Stomach (tissue), 9 donors: ENCODE measurements around the gene SLITRK2. TPM values are rescaled to one million over a fixed set of nuclear protein-coding genes. Genes with fewer than 3 reads are reported as not detected.
A peak's percentile ranks its signal among the peaks of the same experiment; 100 is the strongest.

ENCODE experiments used
- DNase-seq, 2 donors: peaks; one replicate each; pipeline versions ENCODE4 v3.0.0 to v3.0.0-alpha.2; 2013 to 2019
- H3K27ac ChIP-seq, 5 donors: fragments of 200-600 bp in 4 of 5; sonication (generic) in 4 of 5; one replicate each; pipeline ENCODE4 v1.5.1; 2013 to 2019; ENCODE audit warnings: mild to moderate bottlenecking in 1 of 5, moderate library complexity in 1 of 5
- H3K27me3 ChIP-seq, 3 donors: fragments of 200-600 bp; sonication (generic); one replicate each; pipeline ENCODE4 v1.5.1; 2017 to 2019; ENCODE audit warnings: mixed run types in 1 of 3
- H3K36me3 ChIP-seq, 4 donors: fragments of 200-600 bp; sonication (generic); 1 replicate in 3 of 4; 2 replicates in 1 of 4; pipeline ENCODE4 v1.5.1; 2016 to 2019
- H3K4me1 ChIP-seq, 4 donors: fragments of 200-600 bp; sonication (generic); one replicate each; pipeline ENCODE4 v1.5.1; 2016 to 2019
- H3K4me3 ChIP-seq, 4 donors: fragments of 200-600 bp; sonication (generic) in 3 of 4; one replicate each; pipeline ENCODE4 v1.5.1; 2016 to 2019; ENCODE audit warnings: mild to moderate bottlenecking in 1 of 4
- H3K9me3 ChIP-seq, 4 donors: fragments of 200-600 bp; sonication (generic); one replicate each; pipeline ENCODE4 v1.5.1; 2016 to 2019
- EP300 ChIP-seq: sonication (generic); formaldehyde crosslinking; IDR thresholded peaks from one replicate; pipeline ENCODE4 v1.6.1; 2017; ENCODE audit warnings: antibody characterized with exemption
- POLR2A ChIP-seq, 4 donors: fragments of 450-650 bp; IDR thresholded peaks; one replicate each; pipeline ENCODE4 v1.6.1; 2016; ENCODE audit warnings: antibody characterized with exemption in 4 of 4, control low read depth in 2 of 4, mild to moderate bottlenecking in 1 of 4, moderate library complexity in 1 of 4
- POLR2AphosphoS5 ChIP-seq, 3 donors: sonication (generic); formaldehyde crosslinking; IDR thresholded peaks; one replicate each; pipeline ENCODE4 v1.6.1; 2016; ENCODE audit warnings: antibody characterized with exemption in 3 of 3
- WGBS, 5 donors: extraction: QIAGEN DNeasy Blood & Tissue Kit in 3 of 5; methylation state at CpG; one replicate each; pipeline versions ENCODE4 v1.1.5 to v1.1.7; 2013 to 2018; 5-methylcytosine and 5-hydroxymethylcytosine counted together
- intact Hi-C: fragments of 100-400 bp; cut with DNase I; formaldehyde crosslinking; loops from one replicate; pipeline ENCODE4 v1.15.1; 2023; ENCODE audit warnings: low total_unique reads
- polyA plus RNA-seq, 3 donors: library from polyadenylated mRNA; stranded (reverse); fragments of 200-250 nt; gene quantifications; one replicate each; pipeline ENCODE4 v1.2.3, GENCODE V29; 2013
- total RNA-seq, 5 donors: library from RNA; depleted of rRNA; stranded (reverse); fragments of >200 nt; gene quantifications; one replicate each; pipeline versions ENCODE4 v1.1.0 to v1.2.3, GENCODE V29; 2014 to 2016
- TF ChIP-seq, protein P1 (sequence below), 7 experiments: fragments of 450-650 bp in 4 of 7; fragments of 200-600 bp in 3 of 7; sonication (generic) in 3 of 7; IDR thresholded peaks; one replicate each; pipeline ENCODE4 v1.5.1; 2016 to 2019; ENCODE audit warnings: antibody characterized with exemption in 7 of 7, control low read depth in 2 of 7, mild to moderate bottlenecking in 1 of 7
- donor health status: healthy with polysubstance abuse.
- donor health status: Bipolar disorder and iron deficiency.
- donor health status: healthy.

The SLITRK2 gene
- total and polyA plus RNA-seq, 8 donors = under 0.01 to 3.5 (median 0.33) TPM; not detected in 4

DNA sequence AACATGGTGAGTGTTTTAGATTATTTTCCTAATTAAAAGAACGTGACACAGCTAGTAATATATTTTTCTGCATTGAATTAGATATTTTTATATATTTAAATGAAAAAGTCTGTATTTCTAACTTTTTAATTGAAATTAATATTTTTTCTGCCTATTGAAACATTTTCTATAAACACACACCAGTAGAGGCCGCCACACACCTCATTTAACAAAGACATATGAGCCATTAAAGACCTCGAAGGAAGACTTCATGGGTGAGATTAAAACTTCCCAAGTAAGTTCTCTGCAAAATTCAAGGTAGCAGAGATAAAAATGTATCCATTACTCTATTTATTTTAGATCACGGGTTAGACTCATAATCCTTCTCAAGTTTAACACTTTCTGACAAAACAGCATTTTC, 8.3 kb downstream of the SLITRK2 start:
- no peak overlapping the region for H3K4me3 ChIP-seq
- no peaks in the 10 kb centered on the region for H3K9me3 ChIP-seq
- H3K4me1 ChIP-seq = peaks cover 0 to 4% (median 0%) of the 10 kb centered on the region in 4 donors
- TF ChIP-seq, protein P1, sequence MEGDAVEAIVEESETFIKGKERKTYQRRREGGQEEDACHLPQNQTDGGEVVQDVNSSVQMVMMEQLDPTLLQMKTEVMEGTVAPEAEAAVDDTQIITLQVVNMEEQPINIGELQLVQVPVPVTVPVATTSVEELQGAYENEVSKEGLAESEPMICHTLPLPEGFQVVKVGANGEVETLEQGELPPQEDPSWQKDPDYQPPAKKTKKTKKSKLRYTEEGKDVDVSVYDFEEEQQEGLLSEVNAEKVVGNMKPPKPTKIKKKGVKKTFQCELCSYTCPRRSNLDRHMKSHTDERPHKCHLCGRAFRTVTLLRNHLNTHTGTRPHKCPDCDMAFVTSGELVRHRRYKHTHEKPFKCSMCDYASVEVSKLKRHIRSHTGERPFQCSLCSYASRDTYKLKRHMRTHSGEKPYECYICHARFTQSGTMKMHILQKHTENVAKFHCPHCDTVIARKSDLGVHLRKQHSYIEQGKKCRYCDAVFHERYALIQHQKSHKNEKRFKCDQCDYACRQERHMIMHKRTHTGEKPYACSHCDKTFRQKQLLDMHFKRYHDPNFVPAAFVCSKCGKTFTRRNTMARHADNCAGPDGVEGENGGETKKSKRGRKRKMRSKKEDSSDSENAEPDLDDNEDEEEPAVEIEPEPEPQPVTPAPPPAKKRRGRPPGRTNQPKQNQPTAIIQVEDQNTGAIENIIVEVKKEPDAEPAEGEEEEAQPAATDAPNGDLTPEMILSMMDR (IDR thresholded peaks at IDR 0.05) = no peak
- TF ChIP-seq EP300 (no peak), POLR2A (IDR thresholded peaks at IDR 0.05) (no peak), POLR2AphosphoS5 (IDR thresholded peaks at IDR 0.05) (no peak)
- H3K27ac ChIP-seq = no peak overlapping the region
- peak in 1 of 2 donors; percentile 56 for DNase-seq
- WGBS, 5 donors = 5 to 9% (median 7%) methylated on average over 4 of the region's 4 CpGs
- intact Hi-C loops = no loop called here
- peaks cover 0 to 21% (median 10%) of the 10 kb centered on the region in 3 donors for H3K27me3 ChIP-seq
- no peaks in the 10 kb centered on the region for H3K36me3 ChIP-seq

DNA sequence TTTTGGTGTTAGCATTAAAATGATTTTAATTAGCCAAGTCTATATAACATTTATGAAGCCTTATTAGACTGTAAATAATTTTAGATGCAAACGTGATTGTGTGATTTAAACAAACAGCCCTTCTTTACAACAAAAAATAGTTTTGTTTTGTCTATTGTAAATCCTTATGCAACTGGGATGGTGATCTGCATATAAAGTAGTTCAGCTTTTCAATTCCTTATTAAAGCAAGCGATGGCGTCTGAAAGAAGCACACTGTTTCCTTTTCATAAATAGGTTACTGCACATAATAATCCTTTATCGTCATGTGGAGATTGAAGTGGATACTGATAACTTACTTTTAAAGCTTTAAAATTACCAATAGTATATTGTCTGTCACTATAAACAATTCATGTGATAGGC, 8.8 kb downstream of the SLITRK2 start:
- H3K36me3 ChIP-seq = no peaks in the 10 kb centered on the region
- peaks cover 0 to 2% (median 0%) of the 10 kb centered on the region in 4 donors for H3K4me1 ChIP-seq
- TF ChIP-seq, protein P1 (IDR thresholded peaks at IDR 0.05) = no peak
- TF ChIP-seq EP300 (no peak), POLR2A (IDR thresholded peaks at IDR 0.05) (no peak), POLR2AphosphoS5 (IDR thresholded peaks at IDR 0.05) (no peak)
- no peak overlapping the region for H3K27ac ChIP-seq
- H3K9me3 ChIP-seq = no peaks in the 10 kb centered on the region
- WGBS, 5 donors = 55 to 71% (median 68%) methylated on average over 4 of the region's 4 CpGs
- peaks cover 0 to 15% (median 5%) of the 10 kb centered on the region in 3 donors for H3K27me3 ChIP-seq
- H3K4me3 ChIP-seq = no peak overlapping the region
- intact Hi-C loops = no loop called here
- no peak for DNase-seq

DNA sequence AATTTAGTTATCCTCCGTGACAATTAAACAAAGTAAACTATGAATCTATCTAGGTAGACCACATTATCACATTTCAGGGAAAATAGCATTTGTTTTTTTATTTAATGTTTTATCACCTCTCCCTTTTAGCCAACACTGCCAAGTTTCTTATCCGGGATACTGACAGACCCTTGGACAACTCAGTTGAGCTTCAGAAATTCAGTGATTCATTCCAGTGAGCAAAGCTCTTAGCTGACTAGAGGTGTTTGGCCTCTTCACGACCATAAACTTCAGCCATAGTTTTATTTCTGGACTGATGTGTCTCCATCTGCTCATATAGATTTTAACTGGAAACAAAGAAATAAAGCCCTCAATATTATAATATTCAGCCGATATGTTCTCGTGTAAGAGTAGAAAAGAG, 15.2 kb downstream of the SLITRK2 start:
- H3K4me1 ChIP-seq = no peaks in the 10 kb centered on the region
- intact Hi-C loops = no loop called here
- TF ChIP-seq POLR2AphosphoS5 (IDR thresholded peaks at IDR 0.05) = no peak
- TF ChIP-seq POLR2A (IDR thresholded peaks at IDR 0.05) = no peak
- TF ChIP-seq, protein P1 (IDR thresholded peaks at IDR 0.05) = no peak
- no peak for TF ChIP-seq EP300
- DNase-seq = no peak
- no peaks in the 10 kb centered on the region for H3K27me3 ChIP-seq
- H3K36me3 ChIP-seq = no peaks in the 10 kb centered on the region
- H3K27ac ChIP-seq = no peak overlapping the region
- 50 to 57% (median 54%) methylated on average over 5 of the region's 5 CpGs for WGBS, 5 donors
- H3K9me3 ChIP-seq = no peaks in the 10 kb centered on the region
- no peak overlapping the region for H3K4me3 ChIP-seq

DNA sequence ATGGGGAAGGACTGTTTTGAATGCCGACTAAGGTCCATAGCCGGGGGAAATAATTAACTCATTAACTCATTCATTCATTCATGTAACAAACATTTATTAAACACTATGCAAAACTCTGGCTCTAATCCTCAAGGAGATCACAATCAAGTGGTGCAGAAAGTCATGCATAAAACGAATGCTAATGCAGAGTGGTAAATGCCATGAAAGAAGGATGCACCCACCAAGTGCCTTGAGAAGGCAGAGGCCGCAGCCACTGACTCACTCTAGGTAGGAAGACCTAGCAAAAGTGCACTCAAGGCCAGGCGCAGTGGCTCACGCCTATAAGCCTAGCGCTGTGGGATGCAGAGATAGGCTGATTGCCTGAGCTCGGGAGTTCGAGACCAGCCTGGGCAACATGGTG, 22.9 kb downstream of the SLITRK2 start:
- Histone ChIP-seq H3K4me3 (no peak overlapping the region), H3K27ac (no peak overlapping the region), H3K36me3 (no peaks in the 10 kb centered on the region), H3K27me3 (no peaks in the 10 kb centered on the region), H3K9me3 (no peaks in the 10 kb centered on the region), H3K4me1 (no peaks in the 10 kb centered on the region)
- intact Hi-C loops = no loop called here
- DNase-seq = no peak
- 77 to 86% (median 78%) methylated on average over 6 to 9 of the region's 9 CpGs for WGBS, 5 donors
- TF ChIP-seq EP300 = no peak
- TF ChIP-seq, protein P1 (IDR thresholded peaks at IDR 0.05) = no peak
- TF ChIP-seq POLR2A (IDR thresholded peaks at IDR 0.05) = no peak
- TF ChIP-seq POLR2AphosphoS5 (IDR thresholded peaks at IDR 0.05) = no peak
